Measurements from ENCODE around the gene MYO10.

Gene MYO10

GRCh38 chr5:16913187-16914107, 22.6 kb downstream of the MYO10 start:
- no peak for DNase-seq

DNA sequence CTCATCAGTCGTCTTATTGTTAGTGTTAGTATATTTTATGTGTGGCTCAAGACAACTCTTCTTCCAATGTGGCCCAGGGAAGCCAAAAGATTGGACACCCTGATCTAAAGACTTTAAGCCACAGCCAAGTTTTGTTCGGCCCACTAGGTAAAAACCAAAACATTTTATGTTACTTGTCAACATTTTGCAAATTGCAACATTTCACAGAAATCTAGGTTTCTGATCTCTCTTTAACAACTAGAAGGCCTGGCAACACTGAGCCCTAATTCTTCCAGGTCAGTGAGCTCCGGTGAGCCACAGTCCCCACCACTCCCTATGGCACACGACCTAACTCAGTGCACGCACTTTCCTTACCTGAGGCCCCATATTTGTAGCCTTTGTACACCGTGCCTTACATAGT, 24.0 kb downstream of the MYO10 start:
- DNase-seq, result no peak

GRCh38 chr5:16909464-16909863, 26.6 kb downstream of the MYO10 start:
- no peak for DNase-seq

DNA sequence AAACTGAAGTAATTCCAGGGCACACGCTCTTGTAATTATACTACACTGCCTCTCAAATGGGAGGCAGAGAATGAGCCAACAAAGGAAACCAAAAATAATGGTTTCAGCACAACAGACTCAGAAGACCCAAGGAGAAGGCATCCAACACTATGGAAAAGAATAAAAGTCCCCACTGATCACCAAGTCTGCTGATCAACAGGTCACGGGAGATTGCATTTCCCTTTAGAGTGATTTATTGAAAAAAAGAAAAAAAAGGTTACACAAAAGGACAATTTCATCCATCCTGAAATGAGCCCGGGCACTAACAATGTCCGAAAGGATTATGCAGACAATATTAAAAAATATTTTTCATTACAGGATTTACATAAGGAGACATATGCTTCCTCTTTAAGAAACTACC, 28.8 kb downstream of the MYO10 start:
- DNase-seq, result no peak

DNA sequence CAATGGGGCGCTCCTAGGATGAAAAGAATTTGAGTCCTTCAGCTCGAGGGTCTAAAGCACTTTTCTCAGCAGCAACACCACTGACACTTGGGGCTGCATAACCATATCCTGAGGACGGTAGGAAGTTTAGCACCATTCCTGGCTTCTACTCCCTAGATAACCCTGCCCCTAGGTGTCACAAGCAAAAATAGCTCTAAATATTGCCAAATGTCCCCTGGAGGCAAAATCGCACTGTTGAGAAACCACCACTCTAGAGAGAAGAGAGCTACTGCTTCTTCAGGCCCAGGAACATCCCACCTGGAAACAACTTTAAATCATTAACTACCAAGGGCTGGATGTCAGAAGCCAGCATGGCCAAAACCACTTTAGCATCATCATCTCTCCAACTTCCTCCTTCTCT, 29.8 kb downstream of the MYO10 start:
- no peak for DNase-seq

DNA sequence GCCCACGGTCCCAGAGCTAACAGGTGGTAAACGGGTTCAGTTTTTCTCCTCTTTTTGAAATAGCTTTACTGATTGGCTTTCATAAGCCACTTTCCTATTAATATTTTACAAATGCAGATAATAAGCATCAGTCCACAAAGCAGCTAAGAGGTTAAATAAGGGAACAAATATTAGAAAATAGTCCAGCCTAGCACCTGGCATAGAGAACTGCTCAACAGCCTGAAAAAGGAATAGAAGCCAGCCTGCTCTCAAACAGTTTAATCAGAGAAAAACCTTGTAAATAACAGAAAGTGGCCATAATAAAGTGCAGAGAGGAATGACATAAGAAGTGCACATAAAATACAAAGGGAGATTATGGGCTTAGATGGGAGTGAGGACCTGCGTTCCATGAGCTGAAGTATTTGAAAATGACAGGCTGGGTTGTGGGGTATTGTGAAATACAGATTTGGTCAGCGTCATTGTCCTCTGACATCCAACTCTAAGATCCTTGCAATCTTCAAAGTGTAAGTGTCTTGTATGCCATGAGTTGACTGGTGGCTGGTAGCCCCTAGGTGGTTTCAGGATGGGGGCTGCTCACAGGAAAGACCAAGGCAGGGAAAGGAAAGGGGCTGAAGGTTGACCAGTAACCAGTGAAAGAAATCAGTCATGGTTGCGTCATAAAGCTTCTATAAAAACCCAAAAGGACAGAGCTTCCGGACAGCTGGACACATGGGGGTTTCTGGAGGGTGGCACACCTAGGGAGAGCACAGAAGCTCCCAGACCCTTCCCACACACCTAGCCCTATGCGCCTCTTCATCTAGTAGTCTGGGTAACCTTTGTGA, 32.4 kb downstream of the MYO10 start:
- DNase-seq, result no peak

DNA sequence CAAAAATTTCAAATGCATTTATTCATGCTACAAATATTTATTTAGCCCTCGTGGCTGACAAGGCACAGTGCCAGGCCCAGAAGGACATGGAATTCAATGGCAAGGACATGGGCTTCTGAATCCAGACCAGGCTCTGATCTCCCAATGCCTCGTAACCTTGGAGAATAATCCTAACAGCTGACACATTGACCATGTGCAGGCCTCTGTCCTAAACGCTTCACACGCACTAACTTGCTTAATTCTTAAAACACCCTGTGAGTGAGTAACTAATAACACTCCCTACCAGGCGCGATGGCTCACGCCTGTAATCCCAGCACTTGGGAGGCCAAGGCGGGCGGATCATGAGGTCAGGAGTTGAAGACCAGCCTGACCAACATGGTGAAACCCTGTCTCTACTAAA, 33.2 kb downstream of the MYO10 start:
- DNase-seq, result no peak

DNA sequence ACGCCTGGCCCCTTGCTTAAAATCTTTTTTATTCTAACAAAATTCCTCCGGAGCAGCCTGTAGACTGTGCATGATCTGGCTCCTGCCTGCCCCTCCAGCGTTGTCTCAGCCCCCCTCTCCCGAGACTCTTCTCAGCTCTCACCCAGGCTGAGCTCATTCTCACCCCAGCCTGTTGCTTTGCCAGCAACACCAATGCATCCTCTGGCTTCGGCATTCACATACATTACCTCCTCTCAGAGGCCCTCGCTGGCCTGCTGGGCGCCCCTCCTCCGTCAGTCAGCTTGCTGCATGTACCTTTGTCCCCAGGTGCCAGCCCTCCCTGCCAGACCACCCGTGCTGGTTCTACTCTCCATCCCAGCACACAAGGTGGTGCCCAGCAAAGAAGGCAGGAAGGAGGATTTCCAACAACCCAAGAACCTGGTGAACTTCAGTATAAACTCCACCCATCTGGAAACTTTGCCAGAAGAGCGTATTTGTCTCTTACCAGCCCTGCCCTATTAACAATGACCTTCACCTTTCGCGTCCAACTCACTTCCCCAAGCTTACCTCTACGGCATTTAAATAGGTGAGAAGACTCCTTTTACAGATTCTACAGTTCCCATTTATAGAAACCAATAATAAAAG, 35.0 kb downstream of the MYO10 start:
- DNase-seq, result no peak

GRCh38 chr5:16899171-16899570, 36.9 kb downstream of the MYO10 start:
- no peak for DNase-seq

- DNase-seq, result no peak
These were observed 38.3 kb downstream of the MYO10 start for GRCh38 chr5:16897800-16898199.

DNA sequence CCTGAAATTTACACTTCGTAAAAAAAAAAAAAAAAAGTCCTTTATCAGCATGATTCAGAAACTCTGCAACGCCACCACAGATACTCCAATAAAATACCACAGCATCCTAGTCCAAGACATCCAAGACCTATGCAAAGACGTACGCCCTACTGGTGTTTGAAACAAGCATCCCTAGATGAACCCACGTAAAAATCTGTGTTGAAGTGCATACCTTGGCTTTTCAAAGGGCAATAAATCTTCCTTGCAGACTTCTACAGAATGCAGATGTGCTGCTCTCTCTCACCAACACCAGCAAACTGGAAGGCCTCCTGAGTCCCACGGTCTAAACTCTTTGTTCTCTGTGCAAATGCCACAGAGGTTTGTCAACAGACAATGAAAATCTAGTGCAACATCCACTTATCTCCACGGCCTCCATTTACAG, 38.8 kb downstream of the MYO10 start:
- no peak for DNase-seq

GRCh38 chr5:16896767-16897166, 39.3 kb downstream of the MYO10 start:
- no peak for DNase-seq

DNA sequence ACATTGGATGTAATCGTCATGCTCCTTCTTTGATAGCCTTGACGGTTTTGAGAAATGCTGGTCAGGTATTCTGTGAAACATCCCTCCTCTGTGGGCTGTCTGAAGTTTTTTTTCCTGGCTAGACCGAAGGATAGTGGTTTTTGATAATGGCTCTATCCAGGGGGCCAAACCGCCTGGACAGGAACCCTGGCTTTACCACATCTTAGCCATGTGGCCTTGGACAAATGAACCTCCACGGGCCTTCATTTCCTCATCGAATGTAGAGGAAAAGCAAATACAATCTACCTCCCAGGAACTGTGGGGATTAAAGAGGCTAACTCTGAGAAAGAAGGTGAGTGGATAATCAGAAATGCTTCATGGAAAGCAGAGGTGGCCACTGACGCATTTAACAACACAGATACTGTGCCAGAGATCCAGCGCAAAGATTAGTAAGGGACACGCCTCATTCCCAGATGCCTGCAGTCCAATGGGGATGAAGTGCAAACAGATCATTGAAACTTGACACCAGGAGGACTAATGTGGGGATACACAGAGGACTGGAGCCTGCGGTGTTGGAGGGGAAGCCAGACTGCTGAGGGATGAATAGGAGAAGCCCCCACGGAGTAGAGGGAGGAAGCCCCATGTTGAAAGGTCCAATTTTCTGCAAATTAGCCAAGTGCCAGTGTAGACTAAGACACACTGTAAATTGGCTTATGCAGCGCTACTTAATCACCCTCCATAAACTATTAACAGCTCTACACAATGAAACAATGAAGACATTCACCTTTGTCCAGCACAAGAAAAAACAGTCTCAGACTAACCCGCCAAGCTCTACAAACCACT, 41.6 kb downstream of the MYO10 start:
- DNase-seq, result no peak

- no peak for DNase-seq
These were observed 45.1 kb downstream of the MYO10 start for GRCh38 chr5:16891033-16891432.

DNA sequence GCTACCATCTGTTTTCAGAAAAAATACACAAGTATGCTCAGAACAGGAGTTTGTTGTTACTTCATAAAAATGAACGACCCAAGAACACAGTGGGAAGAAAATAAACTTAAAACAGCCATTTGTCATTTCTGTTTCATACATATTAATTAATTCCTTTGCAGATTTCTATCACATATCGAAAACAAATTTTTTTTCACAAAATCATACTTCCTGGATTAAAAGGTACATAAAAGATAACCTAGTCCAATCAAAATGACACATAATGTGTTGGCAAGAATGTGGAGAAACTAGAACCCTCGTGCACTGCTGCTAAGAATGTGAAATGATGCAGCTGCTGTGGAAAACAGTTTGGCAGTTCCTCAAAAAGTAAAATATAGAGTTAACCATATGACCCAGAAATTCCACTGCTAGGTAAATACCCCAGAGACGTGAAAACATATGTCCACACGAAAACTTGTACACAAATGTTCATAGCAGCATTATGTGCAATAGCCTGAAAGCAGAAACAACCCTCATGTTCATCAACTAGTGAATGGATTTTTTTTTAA, 46.0 kb downstream of the MYO10 start:
- DNase-seq, result no peak

DNA sequence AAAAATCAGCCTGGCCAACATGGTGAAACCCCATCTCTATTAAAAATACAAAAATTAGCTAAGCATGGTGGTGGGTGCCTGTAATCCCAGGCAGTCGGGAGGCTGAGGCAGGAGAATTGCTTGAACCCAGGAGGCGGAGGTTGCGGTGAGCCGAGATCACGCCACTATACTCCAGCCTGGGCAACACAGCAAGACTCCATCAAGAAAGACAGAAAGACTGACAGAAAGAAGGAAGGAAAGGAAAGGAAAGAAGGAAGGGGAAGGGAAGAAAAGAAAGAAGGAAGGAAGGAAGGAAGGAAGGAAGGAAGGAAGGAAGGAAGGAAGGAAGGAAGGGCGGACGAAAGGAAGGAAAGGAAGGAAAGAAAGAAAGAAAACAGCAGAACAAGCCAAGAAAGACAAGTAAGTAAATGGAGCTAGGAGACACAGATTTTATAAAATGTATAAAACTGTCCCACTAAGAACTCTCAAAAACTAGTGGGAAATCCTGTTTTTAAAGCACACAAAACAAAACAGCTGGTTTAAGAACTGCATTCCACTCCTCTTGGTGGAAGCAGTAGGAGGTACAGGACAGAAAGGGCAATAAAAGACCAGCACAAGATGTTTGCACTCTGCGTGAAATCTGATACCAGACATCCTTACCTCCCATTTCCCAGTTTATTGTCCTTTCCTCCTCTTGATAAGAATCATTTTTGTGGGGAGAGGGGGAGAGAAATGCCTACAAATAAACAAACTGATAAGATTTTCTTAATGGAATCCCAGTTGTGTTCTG, 46.7 kb downstream of the MYO10 start:
- no peak for DNase-seq

DNA sequence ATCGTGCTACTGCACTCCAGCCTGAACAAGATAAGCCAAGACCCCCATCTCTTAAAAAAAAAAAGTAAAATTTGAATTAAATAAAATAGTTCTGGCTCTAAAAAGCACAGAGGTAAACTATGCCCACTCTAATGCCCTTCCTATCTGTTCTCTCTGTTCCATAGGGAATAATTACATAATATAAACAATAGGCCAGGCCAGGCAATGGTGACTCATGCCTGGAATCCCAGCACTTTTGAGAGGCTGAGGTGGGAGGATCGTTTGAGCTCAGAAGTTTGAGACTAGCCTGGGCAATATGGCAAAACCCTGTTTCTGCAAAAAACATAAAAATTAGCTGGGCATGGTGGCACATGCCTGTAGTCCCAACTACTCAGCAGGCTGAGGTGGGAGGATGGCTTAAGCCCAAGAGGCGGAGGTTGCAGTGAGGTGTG, 47.4 kb downstream of the MYO10 start:
- no peak for DNase-seq

GRCh38 chr5:16886793-16887345, 49.2 kb downstream of the MYO10 start:
- no peak for DNase-seq

DNA sequence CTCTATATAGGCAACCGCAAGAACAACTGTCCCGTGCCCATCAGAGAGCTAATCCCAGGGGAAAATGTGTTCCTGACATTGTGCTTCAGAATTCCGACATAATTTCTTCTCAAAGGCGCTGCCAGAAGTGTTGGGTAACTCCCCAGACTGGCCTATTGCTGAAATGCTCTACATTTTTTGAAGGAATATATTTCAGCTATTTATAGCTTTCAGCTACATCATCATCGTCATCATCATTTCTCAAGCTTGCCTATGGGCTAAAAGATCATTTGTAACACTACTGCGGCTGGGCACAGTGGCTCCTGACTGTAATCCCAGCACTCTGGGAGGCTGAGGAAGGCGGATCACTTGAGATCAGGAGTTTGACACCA, 49.7 kb downstream of the MYO10 start:
- no peak for DNase-seq

DNA sequence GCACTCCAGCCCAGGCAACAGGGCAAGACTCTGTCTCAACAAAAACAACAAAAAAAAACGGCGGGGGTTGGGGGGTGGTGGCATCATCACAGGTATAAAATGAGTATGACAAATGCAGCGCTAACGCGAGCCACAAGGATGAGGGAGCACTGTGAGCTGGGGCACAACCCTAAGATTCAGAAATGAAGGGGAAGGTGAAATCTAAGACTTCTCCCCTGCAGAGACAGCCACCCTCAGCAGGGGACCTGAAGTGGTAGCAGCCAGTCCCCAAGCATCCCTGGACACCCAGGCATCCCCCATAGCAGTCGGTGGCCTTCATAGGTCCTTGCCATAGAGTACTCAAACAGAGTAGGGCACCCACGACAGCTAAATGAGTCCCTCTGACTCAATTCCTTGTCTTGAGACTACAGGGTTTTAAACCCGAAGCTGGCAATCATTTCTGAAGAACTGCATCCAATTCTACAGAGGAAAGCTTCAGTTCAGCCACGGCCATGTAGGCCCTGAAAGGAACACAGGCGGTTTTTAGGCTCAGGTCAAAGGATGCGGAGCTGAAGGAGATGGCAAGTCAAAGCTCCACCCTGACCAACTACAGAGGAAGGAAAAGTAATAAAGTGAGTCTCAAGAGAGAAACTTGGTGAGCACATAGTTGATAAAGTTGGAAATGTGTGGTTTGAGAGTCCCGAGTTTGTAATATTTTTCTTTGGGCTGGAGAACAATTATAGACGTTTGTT, 50.3 kb downstream of the MYO10 start:
- DNase-seq, result no peak

DNA sequence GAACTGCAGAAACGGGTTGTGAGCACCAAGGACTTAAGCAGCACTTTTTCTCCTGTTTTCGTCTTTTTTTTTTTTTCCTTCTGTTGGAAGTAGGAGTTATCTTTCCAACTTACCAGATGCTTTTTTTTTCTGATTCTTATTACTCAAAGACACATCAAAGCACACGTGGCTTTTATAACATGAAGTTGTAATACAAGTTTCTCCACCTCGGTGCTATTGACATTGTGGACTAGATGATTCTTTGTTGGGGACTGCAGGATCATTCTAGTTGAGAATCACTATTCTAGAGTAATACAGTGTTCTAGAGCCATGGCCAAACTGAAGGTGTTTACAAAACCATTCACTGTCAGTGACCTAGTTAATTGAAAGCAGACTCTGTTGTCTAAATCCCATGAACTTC, 51.5 kb downstream of the MYO10 start:
- no peak for DNase-seq
